ENCODE data around the gene TFAP2E.

The TFAP2E gene

DNA sequence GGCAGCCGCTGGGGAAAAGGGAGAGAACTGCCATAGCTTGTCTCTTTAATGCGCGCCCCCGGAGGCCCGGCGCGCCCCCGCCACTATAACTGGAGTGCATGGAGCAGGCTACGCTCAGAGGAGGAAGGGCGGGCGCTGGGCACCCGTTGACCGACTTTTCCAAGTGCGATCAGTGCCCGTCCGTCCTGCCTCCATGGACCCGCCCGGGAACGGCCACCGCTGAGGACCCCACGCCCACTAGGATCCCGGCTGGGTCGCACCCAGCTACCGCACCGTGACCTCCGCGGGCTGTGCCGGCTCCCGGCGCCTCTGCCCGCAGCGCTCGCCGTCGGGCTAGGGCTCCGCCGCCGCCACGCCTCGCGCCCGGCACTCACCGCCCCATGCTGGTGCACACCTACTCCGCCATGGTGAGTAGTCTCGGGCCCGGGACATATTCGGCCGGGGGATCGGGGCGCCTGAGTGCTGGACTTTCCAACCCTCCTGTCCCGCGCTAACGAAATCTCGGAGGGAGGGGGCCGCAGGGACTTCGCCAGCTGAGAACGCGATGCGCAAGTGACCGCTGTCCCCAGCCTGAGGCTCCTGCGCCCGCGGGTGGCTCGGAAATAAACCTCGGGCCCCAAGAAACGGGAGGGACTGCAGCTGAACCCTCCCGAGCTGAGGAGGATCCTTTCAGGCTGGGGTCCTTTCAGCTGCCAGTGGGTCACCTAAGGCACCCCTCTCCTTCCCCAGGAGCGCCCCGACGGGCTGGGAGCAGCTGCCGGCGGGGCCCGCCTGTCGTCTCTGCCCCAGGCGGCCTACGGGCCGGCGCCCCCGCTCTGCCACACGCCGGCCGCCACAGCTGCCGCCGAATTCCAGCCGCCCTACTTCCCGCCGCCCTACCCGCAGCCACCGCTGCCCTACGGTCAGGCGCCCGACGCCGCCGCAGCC lies at the start of gene TFAP2E:
TFAP2E (plus strand) TSS at position 117 of the 927 bp plus-strand sequence; CDS start at position 381, 264 bp downstream.
- no peak for DNase-seq

DNA sequence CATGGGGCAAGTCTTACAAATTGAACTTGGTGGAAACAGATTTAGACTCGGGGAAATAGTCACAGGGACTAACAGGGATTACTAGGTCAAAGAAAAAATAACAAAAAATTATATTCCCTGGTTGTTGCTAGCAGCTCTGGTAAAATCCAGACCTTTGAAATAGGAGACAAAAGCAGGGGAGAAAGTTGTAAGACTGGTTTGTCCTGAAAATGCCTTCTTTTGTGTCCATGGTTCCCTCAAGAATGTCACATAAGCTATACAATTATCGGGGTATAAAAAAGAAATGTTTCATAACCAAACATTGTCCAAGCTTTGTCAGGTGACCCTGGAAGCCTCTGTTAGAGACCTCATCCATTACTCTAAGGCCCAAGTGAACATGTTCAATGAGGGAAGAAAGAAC lies 49.0 kb upstream of the TFAP2E start:
- no peak for DNase-seq

DNA sequence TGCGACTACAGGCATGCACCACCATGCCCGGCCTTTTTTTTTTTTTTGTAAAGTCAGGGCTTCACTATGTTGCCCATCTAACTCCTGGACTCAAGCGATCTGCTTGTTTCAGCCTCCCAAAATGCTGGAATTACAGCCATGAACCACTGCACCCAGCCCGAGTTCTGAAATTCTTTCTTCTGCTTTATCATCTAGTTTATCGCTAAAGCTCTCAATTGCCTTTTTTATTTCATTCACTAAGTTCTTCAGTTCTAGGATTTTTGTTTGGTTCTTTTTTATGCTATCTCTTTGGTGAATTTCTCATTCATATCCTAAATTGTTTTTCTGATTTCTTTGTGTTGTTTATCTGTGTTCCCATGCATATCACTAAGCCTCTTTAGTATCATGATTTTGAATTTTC lies 42.9 kb upstream of the TFAP2E start:
- DNase-seq, result no peak

DNA sequence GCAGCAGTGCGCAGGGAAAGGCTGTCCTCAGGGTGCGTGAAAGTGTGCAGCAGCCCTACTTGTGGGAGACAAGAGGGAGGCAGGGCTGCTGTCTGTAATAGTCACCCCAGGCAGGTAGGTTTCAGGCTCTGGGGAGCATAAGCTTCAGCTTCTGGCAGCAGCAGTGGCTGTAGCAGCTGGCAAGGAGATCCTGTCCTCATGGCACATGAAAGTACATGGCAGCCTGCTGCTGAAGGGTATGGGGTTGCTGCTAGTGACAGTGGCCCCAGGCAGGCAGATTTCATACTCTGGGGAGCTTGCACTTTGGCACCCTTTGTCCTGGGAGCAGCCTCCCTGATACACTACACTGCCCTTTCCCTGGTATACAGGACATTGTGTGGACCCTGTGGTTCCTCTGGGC lies 42.2 kb upstream of the TFAP2E start:
- DNase-seq, result no peak

DNA sequence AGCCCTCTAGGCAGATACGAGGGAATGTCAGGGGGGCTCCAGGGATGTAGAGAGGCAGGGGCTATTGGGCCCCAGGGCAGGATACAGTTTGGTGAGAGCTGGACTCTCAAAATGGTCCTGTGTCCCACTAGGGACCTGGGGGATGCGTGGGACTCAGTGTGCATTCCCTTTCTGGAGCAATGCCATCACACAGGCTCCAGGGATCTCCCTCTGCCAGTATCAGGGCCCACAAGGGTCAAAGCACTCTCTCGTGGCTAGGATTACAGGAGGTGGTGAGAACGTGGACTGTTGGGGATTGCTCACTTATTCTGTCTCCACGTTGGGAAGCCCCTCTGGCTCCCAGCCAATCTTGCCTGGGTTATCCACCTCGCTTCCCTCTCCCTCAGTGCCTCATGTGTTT lies 41.7 kb upstream of the TFAP2E start:
- no peak for DNase-seq

DNA sequence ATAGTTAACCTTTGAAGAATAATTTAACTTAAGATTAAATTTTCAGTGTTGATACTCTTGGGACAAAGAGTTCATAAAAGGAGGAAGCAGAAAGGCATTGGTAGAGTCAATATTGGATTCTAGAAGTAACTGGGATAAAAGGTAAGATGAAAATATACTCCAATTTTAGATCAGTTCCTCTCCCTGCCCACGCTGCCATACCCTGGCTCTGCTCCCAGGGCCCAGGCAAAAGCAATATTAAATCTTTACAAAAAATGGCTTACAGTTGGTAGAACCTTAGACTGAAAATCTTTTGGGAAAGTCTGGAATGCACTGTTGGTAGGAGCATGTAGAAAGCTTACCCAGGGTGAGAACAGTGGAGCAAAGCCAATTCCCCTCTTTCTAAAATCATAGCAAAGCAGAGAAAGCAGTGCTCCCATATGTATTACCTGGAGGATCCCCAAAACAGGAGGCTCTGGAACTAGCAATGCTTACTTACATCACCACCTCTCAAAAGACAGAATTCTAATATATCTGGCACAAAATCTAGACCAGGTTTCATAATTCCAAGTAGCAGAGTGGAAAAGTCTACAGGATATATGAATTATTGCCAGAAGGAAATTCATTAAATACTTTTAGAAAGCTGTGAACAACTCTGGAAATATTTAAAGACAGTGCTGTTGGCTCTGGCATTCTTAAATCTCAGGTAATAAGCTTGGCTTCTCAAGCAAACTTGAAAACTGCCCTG lies 40.5 kb upstream of the TFAP2E start:
- DNase-seq, result no peak

DNA sequence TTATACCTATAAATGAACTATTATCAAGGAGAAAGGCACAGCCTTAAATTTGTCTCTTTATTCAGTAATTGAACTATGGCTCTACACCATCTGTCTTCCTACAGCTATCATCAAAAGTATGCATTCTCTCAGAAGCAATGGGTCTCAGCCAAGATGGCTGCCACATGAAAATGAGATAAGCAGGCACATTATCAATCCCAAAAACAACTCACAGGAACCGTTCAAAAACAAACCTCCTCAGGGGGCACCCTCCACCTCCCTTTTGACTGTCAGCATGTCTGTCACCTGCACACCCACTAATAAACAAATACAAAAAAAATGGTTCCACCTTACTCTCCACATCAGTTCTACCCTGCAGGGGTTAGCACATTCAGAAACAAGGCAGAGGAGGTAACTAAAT lies 39.5 kb upstream of the TFAP2E start:
- no peak for DNase-seq

DNA sequence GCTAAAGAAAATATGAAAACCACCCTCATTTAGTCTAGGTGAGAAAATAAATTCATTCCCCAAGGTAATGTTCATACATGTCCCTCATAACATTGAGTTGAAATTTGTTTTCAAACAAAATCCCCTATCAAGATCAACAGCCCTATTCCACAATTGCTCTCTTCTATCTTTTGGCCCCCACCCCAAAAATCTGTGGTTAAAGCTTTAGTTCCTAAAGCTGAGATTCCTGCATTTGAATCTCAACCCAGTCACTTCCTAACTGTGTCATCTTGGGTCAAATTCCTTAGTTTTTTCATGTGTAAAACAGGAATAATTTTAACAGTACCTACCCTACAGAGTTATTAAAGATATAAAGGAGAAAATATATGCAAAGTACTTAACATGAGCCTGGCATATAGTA lies 37.9 kb upstream of the TFAP2E start:
- DNase-seq, result no peak

DNA sequence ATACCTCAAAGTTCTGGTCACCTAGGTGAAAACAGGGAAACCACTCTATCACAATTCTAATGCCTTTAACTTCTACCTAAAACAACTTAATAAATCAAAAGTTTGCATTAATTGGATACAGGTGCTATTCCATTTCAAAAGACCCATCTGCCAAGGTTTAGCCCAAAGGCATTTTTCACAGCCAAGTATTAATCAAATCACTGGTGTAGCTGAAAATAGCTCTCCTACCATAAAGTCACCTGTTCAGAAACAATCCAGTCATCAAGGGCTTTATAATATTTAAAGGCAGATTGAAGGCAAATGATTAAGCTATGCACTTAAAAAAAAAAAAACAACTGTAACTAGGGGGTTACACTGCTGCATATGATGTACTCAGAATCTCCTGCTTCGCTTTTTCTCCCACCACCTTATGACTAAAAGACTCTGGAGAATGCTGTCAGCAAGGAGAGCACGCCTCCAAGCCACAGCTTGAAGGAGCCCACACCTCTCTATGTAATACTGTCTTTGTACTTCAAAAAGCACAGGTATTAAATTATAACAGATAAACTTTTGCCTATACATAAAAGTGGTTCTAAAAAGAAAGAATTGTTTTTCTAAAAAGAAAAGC lies 36.5 kb upstream of the TFAP2E start:
- DNase-seq, result no peak

DNA sequence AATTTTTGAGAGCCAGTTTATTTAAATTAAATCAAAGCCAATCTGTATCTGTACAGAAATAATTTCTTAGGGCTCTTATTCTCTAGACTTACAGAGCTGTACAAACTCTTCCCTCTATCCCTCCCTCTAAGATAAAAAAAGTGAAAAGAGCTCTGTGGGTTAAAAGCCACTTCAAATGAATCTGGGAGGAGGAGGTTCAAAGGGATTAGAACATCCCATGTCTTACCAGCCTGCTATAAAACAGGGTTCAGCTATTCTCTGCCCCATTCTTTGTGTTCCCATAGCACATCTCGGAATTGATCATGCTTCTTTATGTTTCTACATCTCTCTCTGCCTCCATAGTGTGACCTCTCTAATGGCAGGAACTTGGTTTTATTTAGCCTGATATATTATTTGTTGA lies 35.3 kb upstream of the TFAP2E start:
- no peak for DNase-seq

DNA sequence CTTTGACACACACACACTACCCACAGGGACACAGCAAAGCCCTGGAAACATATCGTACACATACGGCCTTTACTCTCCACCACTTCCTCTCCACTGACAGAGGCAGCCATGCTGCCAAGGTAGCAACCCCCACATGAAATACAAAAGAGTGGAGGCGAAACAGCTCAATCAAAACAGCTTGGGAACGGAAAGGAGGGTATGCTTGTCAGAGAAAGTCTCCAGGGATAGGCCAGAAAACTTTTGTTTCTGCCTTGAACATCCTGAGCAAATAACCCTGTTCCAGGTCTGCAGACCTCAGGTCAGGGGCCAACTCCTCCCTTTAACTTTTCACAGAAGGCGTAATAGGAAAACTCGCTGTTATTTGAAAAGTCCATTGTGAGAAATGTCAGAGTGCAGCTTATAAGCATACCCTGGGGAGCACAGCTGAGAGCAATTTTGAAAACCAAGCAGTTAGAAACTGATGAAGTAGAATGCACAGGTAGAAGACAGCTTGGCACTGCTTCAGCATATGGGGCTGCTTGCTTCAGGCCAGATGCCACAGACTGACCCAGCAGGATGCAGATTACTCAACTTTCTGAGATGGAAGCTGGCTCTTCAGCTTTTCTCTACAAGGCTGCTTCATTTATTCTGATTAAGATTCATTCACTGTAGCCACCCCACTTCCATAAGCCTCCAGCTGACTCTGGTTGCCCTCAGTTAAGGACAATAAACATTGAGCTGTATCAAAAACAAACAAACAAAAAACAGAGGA lies 33.9 kb upstream of the TFAP2E start:
- DNase-seq, result no peak

DNA sequence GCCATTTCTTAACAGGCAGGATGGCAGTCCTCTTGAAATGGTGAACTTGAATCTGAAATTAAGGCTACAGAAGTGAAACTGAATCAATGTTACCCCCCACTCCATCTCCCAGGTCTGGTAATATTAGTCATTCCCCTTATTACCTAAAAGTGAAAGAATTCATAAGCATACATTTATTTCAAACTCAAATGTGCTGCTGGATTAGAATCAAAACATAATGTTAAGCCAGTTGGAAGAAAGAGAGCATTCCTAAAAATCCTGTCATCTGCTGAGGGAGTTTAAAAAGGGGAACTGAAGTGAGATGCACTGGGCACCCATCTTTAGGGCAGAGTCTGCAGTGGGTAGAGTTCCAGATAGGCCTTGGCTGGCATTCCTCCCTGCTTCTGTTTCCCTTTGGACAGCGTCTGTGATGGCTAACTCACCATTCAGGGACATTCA lies 33.3 kb upstream of the TFAP2E start:
- DNase-seq, result no peak

DNA sequence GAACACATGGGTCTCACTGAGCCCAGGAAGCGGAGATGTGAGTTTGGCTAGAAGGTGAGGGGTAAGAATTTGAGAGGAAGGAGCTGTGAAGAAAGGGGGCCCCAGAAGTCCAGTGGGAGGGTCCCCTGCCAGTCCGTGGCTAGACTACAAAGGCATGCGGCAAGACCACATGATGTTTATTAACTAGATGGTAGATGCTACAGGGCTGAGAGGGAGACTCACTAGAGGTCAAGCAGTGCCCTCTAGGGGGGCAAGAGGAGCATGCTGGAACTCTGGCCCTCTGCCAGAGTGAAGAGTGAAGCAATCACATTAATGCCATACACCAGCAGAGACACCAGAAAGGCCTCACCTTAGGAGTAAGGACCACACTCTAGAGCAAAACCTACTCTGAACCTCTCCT lies 28.1 kb upstream of the TFAP2E start:
- no peak for DNase-seq

DNA sequence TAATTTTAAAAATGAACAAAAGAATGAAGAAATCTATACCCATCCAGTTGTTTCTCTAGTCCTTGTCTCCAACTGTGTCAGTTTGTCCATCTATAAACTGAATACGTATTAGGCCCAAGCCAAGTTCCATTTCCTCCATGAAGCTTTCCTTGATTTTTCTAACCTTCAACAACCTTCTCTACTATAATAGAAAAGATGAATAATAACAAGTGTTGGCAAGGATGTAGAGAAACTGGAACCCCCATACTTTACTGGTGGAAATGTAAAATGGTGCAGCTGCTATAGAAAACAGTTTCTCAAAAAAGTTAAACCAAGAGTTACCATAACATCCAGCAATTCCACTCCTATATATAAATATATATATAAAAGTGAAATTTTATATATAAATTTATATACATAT lies 26.5 kb upstream of the TFAP2E start:
- no peak for DNase-seq

DNA sequence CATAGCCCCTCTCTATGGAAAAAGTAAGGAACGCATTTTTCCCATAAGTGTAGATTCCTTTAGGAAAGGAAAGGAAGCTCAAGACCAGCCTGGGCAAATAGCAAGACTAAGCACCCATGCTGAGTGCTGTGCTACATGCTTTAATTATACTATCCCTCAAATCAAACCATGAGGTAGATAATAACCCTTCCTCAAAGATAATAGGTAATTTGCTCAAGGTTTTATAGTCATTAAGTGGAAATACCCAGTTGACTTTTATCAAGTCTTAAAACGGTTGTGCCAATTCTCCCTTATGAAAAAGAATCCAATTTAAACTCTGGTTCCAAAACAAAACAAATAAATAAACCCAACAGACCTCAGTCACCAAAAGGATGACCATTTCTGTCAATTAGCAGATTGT lies 19.3 kb upstream of the TFAP2E start:
- DNase-seq, result no peak

DNA sequence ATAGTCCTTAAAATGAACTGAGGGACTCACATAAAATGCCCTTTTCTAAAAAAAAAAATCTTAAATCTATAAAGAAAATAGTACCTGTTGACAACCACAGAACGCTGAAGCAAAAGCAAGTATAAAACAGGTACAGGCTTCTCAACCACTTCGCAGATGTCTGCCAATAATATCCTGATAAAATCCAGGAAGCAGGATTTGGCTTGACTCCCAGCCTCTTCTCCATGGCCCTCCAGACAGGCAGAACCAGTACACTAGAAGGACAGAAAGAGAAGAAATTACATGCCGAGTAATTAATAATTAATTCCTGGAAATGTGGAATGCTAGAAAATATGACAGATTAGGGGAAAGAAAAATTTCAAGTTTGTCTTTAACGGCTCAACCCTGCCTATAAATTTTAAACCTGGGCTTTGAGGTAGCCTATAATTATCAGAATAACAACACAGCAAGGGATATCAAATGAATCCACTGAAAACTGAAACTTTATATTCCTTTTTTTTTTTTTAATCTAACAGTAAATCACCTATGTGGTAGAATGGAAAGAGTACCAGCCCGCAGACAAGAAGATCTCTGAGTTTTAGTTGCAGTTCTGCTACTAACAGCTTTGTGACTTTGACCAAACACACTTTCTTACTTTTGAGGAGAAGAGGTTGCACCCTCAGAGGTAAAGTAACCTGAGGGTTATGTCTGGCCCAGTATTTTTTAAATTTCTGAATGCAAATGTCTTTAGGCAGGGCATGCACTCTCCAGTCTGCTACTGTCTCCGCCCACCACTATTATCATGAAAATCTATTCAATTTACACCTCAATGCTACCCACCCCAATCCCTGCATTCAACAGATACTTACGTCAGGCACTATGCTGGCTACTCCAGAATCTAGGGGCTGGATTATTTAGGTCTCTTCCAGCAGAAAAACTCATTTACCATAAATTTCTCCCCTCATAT lies 18.6 kb upstream of the TFAP2E start:
- DNase-seq, result no peak

DNA sequence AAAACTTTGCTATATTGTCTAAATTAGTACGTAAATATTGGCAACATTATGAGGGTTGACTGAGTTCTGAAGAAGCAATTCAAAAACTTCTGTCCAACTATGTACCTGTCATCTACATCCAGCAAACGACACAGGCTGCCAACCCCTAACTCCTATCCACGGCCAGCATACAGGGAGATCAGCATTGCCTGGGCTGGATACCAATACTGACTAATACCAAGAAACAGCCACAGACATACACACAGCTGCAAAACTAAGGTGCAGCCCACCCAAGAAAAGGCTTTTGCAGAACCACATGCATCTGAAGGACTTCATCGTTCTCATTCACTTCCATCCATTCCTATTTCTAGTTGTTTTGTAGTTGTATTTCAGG lies 17.9 kb upstream of the TFAP2E start:
- no peak for DNase-seq

DNA sequence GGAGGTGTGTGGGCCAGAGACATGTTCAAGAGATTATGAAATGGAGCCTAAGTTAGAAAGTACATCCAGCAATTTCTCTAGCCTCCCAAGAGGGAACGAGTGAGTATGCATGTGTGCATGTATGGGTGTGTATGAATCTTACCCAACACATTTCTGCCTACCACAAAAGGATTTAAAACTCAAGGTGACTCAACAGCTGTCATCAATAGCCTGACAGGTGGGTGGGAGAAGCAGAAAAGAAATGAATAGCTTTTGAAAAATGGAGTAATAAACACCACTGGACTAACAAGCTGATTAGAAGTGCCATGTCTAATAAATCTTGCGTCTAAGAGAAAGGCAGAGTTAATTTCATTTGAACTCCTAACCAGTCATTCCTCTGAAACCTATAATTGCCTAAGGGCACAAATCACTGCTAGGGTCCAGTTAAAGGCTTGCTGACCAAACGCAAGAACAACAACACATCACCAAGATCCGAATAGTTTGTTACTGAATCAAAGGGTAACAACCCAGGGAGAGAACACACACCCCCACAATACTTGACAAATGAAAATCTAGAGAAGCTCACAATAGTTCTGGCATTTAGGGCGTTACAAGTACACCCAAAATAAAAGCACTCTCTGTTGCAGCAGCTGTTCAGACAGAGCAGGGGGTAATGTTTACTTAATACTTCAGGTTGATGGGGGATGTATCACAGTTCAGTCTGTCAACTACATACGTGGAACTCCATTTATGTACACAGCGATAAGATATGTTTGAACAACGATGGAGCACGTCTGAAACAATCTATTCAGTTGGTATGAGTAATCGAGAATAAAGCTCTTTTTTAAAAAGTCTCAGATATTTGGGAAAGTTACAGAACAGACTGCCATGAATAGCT lies 17.3 kb upstream of the TFAP2E start:
- no peak for DNase-seq

DNA sequence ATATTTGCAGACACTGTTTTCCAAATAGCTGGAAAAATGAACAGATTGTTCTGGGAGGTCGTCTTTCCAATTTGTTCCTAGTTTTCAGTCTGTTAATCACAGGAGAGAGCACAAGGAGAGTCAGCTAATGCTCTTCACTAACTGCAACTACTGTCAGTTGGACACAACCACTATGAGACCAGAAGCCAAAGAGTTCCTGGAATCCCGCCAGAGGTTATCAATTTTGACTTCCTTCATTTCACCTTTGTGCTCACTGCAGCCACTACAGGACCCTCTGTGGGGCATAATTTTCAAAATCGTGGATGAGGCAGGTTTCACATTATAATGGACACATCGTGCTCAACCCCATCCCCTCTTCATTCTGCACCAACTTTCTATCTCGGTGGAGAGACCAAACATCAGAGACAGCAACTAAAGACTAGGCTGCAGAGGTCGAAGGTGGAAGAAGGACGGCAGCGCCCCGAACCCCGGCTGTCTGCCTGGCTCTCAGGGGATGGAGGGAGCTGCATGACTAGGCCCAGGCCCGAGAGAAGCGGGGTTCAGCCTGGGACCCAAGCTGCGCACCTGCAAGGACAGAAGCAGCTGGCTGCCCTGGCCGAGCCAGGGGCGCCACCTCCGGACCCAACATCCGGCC lies 16.5 kb upstream of the TFAP2E start:
- DNase-seq, result no peak

DNA sequence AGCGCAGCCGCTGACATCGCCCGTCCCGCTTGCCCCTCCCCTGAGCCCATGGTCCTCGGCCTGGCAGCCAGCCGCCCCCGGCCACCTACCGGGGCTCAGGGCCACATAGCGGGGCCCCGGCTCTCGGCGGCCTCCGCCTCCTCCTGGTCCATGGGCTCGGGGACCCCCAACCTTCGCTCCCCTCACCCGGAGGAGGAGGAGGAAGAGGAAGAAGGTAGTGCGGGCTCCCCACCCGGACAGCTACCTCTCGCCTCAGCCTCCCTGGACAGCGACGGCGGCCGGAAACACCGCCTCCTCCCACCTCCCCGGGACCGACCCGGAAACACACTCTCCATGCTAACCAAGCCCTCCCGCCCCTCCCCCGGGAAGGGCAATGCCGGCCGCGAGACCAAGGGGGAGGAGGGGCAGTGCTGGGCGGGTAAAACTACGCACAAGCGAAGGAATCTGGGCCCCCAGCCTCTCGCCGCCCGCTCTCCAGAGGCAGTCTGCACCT lies 15.9 kb upstream of the TFAP2E start, which contains the start of gene KIAA0319L:
KIAA0319L (minus strand) TSS at position 286 of the 493 bp plus-strand sequence. CDS start 2,912 bp downstream, outside the sequence.
- DNase-seq, result no peak

All from KG1 (cell line).